WTC11 (cell line): ENCODE data around the gene CDK16. TPM values are rescaled to one million over a fixed set of nuclear protein-coding genes. Genes with fewer than 3 reads are reported as not detected.
A peak's percentile ranks its signal among the peaks of the same experiment; 100 is the strongest.

ENCODE experiments used
- ATAC-seq: fragments of 200-7000 bp; cut with Tn5 transposase; 2 replicates; pipeline ENCODE4 v1.10.0; 2021; ENCODE audit warnings: mild to moderate bottlenecking, moderate library complexity
- CTCF ChIA-PET: fragments of 300-600 bp; sonication (Branson Sonifier 250); formaldehyde crosslinking; loops from one replicate; lab custom pipeline; 2021; ENCODE audit warnings: antibody characterized with exemption; lab: Charles Lee
- POLR2A ChIA-PET: fragments of 350-600 bp; sonication (Branson Sonifier 250); formaldehyde crosslinking; loops from one replicate; lab custom pipeline; 2021; ENCODE audit warnings: antibody characterized with exemption; lab: Charles Lee
- DNase-seq: peaks from one replicate; pipeline ENCODE4 v3.0.0; 2021; ENCODE audit warnings: low spot score
- H3K27ac Mint-ChIP-seq: 2 replicates; pipeline ENCODE4 v1.8.0; 2021; ENCODE audit warnings: mixed read lengths
- H3K27me3 Mint-ChIP-seq: 2 replicates; pipeline ENCODE4 v1.8.0; 2021; ENCODE audit warnings: low read depth, mild to moderate bottlenecking, moderate library complexity, mixed read lengths
- H3K36me3 Mint-ChIP-seq: 2 replicates; pipeline ENCODE4 v1.8.0; 2021; ENCODE audit warnings: mixed read lengths
- H3K4me1 Mint-ChIP-seq: 2 replicates; pipeline ENCODE4 v1.8.0; 2022; ENCODE audit warnings: mixed read lengths
- H3K4me3 Mint-ChIP-seq: 2 replicates; pipeline ENCODE4 v1.8.0; 2021; ENCODE audit warnings: mild to moderate bottlenecking, moderate library complexity, mixed read lengths
- H3K9me3 Mint-ChIP-seq: 2 replicates; pipeline ENCODE4 v1.8.0; 2021; ENCODE audit warnings: mixed read lengths
- CREM ChIP-seq: sonication (generic); formaldehyde crosslinking; IDR thresholded peaks from 2 replicates; pipeline ENCODE4 v1.8.1; 2022; ENCODE audit warnings: mild to moderate bottlenecking, missing genetic modification reagents, moderate library complexity
- E2F4 ChIP-seq: sonication (generic); formaldehyde crosslinking; IDR thresholded peaks from 2 replicates; pipeline ENCODE4 v1.8.1; 2022; ENCODE audit warnings: low read depth, mild to moderate bottlenecking, moderate library complexity, missing genetic modification reagents, borderline replicate concordance
- FOXP1 ChIP-seq: sonication (generic); formaldehyde crosslinking; IDR thresholded peaks from 2 replicates; pipeline ENCODE4 v1.8.0; 2022; ENCODE audit warnings: missing genetic modification reagents, mild to moderate bottlenecking, moderate library complexity, borderline replicate concordance
- GABPB1 ChIP-seq: sonication (generic); formaldehyde crosslinking; IDR thresholded peaks from 2 replicates; pipeline ENCODE4 v1.8.1; 2023; ENCODE audit warnings: mild to moderate bottlenecking, missing genetic modification reagents
- GRHL2 ChIP-seq: fragments of 250-450 bp; sonication (Bioruptor Pico); IDR thresholded peaks from 2 replicates; pipeline ENCODE4 v1.8.0; 2022; ENCODE audit warnings: mild to moderate bottlenecking, moderate library complexity; ENCODE audit not compliant: insufficient replicate concordance, severe bottlenecking
- MAX ChIP-seq: sonication (generic); formaldehyde crosslinking; IDR thresholded peaks from 2 replicates; pipeline ENCODE4 v1.8.0; 2022; ENCODE audit warnings: mild to moderate bottlenecking, missing genetic modification reagents
- RELA ChIP-seq: sonication (generic); formaldehyde crosslinking; IDR thresholded peaks from 2 replicates; pipeline ENCODE4 v1.8.1; 2022; ENCODE audit warnings: missing genetic modification reagents, mild to moderate bottlenecking, borderline replicate concordance
- SMAD3 ChIP-seq: sonication (generic); formaldehyde crosslinking; IDR thresholded peaks from 2 replicates; pipeline ENCODE4 v1.8.0; 2022; ENCODE audit warnings: missing genetic modification reagents, mild to moderate bottlenecking, borderline replicate concordance
- SP1 ChIP-seq: sonication (generic); formaldehyde crosslinking; conservative IDR thresholded peaks from 2 replicates; pipeline ENCODE4 v1.8.1; 2022; ENCODE audit warnings: missing genetic modification reagents
- ZBTB21 ChIP-seq: sonication (generic); formaldehyde crosslinking; IDR thresholded peaks from 2 replicates; pipeline ENCODE4 v1.8.1; 2023; ENCODE audit warnings: mild to moderate bottlenecking, missing genetic modification reagents, borderline replicate concordance
- total RNA-seq: library from RNA; stranded (reverse); gene quantifications from 3 replicates; pipeline ENCODE4 v1.2.3, GENCODE V29; 2021
- TF ChIP-seq, protein P1 (sequence below): sonication (generic); formaldehyde crosslinking; IDR thresholded peaks from 2 replicates; pipeline ENCODE4 v1.8.1; 2023; ENCODE audit warnings: mild to moderate bottlenecking, missing genetic modification reagents
- TF ChIP-seq, protein P2 (sequence below): sonication (generic); formaldehyde crosslinking; IDR thresholded peaks from 2 replicates; pipeline ENCODE4 v1.8.1; 2022; ENCODE audit warnings: mild to moderate bottlenecking, moderate library complexity, missing genetic modification reagents

CDK16 gene
- total RNA-seq, 1 experiment from 2014 or later: 130 TPM

DNA sequence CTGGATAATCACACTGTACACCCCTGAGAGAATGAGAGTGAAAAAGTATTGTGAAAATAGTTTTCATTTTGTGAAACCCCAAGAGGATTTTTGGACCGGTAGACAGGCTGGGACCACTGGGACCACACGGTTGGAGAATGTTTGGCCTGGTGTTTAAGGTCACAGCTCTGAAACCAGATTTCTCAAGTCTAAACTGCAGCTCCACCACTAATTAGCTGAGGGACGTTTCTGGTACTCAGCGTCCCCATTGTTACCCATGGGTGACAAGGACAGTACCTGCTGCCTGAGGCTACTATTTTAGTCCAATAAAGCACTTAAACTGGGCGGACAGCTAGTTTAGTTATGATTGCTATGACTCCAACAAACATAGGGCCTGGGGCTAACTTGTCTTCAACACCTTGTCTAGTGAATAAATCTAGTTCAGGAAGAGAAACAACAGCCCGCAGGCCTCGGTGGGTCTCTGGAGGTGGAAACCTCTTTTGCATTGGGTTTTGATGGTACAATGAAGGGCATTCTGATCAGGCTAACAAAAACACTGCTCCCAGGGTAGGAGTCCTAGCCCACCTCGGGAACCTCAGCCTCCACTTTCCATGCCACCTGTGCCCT lies 13.8 kb downstream of the CDK16 start:
- ChIA-PET POLR2A (interaction anchor here (0.7 to 2.4 kb wide), 4 partner anchors 15 to 129 kb away, joined by 4 to 19 read pairs (median 12); partner anchors contain the start of gene CDK16), CTCF (interaction anchor here (2.4 kb wide), 1 partner anchor 153 kb away, joined by 6 read pairs; no protein-coding TSS in a partner anchor)
- H3K27me3 Mint-ChIP-seq: no peaks in the 10 kb centered on the region
- peaks cover 10% of the 10 kb centered on the region for H3K4me1 Mint-ChIP-seq
- H3K27ac Mint-ChIP-seq: peak overlapping the region; percentile 100
- no peaks in the 10 kb centered on the region for H3K9me3 Mint-ChIP-seq
- ATAC-seq (no peak), DNase-seq (no peak)
- peak overlapping the region; percentile 93 for H3K4me3 Mint-ChIP-seq
- TF ChIP-seq E2F4 (CRISPR knock-in tag): no peak
- H3K36me3 Mint-ChIP-seq: peaks cover 14% of the 10 kb centered on the region

DNA sequence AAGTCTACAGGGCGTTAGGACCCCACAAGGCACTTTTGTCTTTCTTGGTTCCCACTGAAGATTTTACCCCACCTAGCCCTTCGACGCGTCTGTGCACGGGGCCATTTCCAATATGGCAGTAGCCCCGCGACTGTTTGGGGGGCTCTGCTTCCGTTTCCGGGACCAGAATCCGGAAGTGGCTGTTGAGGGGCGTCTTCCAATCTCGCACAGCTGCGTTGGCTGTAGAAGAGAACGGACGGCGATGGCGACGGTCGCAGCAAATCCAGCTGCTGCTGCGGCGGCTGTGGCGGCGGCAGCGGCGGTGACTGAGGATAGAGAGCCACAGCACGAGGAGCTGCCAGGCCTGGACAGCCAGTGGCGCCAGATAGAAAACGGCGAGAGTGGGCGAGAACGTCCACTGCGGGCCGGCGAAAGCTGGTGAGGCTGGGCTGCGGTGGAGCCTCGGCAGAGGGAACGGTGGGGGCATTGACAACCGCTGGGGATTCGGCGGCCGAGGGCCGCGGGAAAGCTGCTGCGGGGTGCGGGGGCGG lies 14.4 kb downstream of the CDK16 start, which contains the start of gene USP11:
TSS of gene USP11 (plus strand) at position 207 of the 530 bp plus-strand sequence. CDS start at position 242, 35 bp downstream.
- DNase-seq (peak; percentile 38), ATAC-seq (peak; percentile 24)
- ChIA-PET POLR2A (interaction anchor here (0.7 to 2.4 kb wide), 9 partner anchors 13 to 349 kb away, joined by 3 to 19 read pairs (median 4); partner anchors contain the start of genes CDK16 and RBM10), CTCF (interaction anchor here (1.1 to 2.4 kb wide), 4 partner anchors 79 to 291 kb away, joined by 4 to 6 read pairs (median 6); no protein-coding TSS in a partner anchor)
- Mint-ChIP-seq H3K27ac (peak within 1 kb of the TSS; percentile 100), H3K4me1 (peaks cover 10% of the 10 kb centered on the region), H3K9me3 (no peaks in the 10 kb centered on the region), H3K36me3 (peaks cover 13% of the 10 kb centered on the region), H3K4me3 (peak within 1 kb of the TSS; percentile 93), H3K27me3 (no peaks in the 10 kb centered on the region)
- TF ChIP-seq, protein P1, sequence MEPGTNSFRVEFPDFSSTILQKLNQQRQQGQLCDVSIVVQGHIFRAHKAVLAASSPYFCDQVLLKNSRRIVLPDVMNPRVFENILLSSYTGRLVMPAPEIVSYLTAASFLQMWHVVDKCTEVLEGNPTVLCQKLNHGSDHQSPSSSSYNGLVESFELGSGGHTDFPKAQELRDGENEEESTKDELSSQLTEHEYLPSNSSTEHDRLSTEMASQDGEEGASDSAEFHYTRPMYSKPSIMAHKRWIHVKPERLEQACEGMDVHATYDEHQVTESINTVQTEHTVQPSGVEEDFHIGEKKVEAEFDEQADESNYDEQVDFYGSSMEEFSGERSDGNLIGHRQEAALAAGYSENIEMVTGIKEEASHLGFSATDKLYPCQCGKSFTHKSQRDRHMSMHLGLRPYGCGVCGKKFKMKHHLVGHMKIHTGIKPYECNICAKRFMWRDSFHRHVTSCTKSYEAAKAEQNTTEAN (CRISPR knock-in tag): no peak
- peak; percentile 48; the same call in 1 of the 2 replicates for TF ChIP-seq FOXP1 (CRISPR knock-in tag)
- TF ChIP-seq GABPB1: 0 out of 2 replicates have a peak, but pooled peaks have one; percentile 9
- peak; percentile 71 for TF ChIP-seq MAX
- no peak for TF ChIP-seq GRHL2 (CRISPR knock-in tag)
- no peak for TF ChIP-seq RELA (CRISPR knock-in tag)

GRCh38 chrX:47233333-47234113 lies 15.0 kb downstream of the CDK16 start:
- TF ChIP-seq CREM (CRISPR knock-in tag) (peak; percentile 45; the same call in 1 of the 2 replicates), FOXP1 (CRISPR knock-in tag) (peak; percentile 6; the same call in 1 of the 2 replicates), SMAD3 (CRISPR knock-in tag) (no peak), ZBTB21 (peak; percentile 98), SP1 (CRISPR knock-in tag) (peak; percentile 28; the same call in 1 of the 2 replicates)
- TF ChIP-seq, protein P2, sequence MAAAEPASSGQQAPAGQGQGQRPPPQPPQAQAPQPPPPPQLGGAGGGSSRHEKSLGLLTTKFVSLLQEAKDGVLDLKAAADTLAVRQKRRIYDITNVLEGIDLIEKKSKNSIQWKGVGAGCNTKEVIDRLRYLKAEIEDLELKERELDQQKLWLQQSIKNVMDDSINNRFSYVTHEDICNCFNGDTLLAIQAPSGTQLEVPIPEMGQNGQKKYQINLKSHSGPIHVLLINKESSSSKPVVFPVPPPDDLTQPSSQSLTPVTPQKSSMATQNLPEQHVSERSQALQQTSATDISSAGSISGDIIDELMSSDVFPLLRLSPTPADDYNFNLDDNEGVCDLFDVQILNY (CRISPR knock-in tag): no peak
- no peaks in the 10 kb centered on the region for H3K9me3 Mint-ChIP-seq
- POLR2A ChIA-PET: interaction anchor here (0.6 to 2.4 kb wide), 9 partner anchors 11 to 348 kb away, joined by 3 to 19 read pairs (median 4); partner anchors contain the start of genes CDK16 and RBM10
- CTCF ChIA-PET: interaction anchor here (1.1 to 2.4 kb wide), 4 partner anchors 79 to 290 kb away, joined by 4 to 6 read pairs (median 6); no protein-coding TSS in a partner anchor
- peaks cover 7% of the 10 kb centered on the region for H3K36me3 Mint-ChIP-seq
- H3K27me3 Mint-ChIP-seq: no peaks in the 10 kb centered on the region
- DNase-seq: peak; percentile 87
- H3K4me1 Mint-ChIP-seq: peaks cover 10% of the 10 kb centered on the region
- peak; percentile 89 for ATAC-seq
- peak overlapping the region; percentile 100 for H3K27ac Mint-ChIP-seq
- H3K4me3 Mint-ChIP-seq: peak overlapping the region; percentile 93
